ENCODE data around the gene GTF2F2.

DNA sequence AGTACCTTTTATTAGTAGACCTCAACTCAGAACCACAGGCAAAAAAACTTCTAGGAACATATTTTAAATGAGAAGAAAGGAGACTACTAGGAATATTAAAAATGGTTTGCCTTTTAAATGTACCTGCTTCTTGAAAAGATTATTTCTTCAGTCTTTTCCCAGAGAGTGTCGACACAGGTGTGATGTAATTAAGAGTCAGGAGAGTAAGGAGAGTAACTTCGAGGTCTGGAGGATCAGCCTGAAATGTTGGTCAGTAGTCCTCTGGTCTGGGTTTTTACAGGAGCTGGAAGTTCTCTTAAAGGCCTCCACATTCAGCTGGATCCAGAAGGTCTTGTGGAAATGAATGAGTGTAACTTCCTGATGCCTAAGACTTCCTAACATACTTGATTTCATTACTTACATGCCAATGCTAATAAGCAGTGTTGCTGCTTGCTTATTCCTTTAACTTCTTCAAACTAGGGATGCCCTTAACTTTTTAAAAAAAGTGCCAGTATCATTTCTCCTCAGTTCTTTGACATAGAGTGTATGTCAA is 80.5 kb downstream of the GTF2F2 start, which contains the start of gene KCTD4:
- TF ChIP-seq POLR2A (IDR thresholded peaks at IDR 0.05) (no peak), POLR2AphosphoS5 (IDR thresholded peaks at IDR 0.05) (no peak)
- TF ChIP-seq, protein P1, sequence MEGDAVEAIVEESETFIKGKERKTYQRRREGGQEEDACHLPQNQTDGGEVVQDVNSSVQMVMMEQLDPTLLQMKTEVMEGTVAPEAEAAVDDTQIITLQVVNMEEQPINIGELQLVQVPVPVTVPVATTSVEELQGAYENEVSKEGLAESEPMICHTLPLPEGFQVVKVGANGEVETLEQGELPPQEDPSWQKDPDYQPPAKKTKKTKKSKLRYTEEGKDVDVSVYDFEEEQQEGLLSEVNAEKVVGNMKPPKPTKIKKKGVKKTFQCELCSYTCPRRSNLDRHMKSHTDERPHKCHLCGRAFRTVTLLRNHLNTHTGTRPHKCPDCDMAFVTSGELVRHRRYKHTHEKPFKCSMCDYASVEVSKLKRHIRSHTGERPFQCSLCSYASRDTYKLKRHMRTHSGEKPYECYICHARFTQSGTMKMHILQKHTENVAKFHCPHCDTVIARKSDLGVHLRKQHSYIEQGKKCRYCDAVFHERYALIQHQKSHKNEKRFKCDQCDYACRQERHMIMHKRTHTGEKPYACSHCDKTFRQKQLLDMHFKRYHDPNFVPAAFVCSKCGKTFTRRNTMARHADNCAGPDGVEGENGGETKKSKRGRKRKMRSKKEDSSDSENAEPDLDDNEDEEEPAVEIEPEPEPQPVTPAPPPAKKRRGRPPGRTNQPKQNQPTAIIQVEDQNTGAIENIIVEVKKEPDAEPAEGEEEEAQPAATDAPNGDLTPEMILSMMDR (IDR thresholded peaks at IDR 0.05 in 8 of 11, conservative IDR thresholded peaks at IDR 0.05 in 3 of 11): no peak

All from spleen (tissue), 7 donors.